Measurements from ENCODE around the gene UTP18.
"Not testable (repeated sequence)": the region's sequence is repeated elsewhere in the genome, so short reads cannot be mapped to it uniquely, and the experiment has no call there.

GRCh38 chr17:51225523-51225922 lies 34.8 kb upstream of the UTP18 start:
- TF ChIP-seq CTCF, EZH2phosphoT487, EZH2 (IDR thresholded peaks at IDR 0.05): not testable (repeated sequence)

All from neural progenitor cell (in vitro differentiated cells).